Upper lobe of left lung (tissue), 4 donors: Measurements from ENCODE around the gene LRGUK.

ENCODE experiments used
- POLR2A ChIP-seq, 4 donors: fragments of 450-650 bp; IDR thresholded peaks; one replicate each; pipeline ENCODE4 v1.5.1; 2016 to 2017; ENCODE audit warnings: antibody characterized with exemption in 4 of 4, mild to moderate bottlenecking in 2 of 4
- POLR2AphosphoS5 ChIP-seq, 2 donors: sonication (generic); formaldehyde crosslinking; IDR thresholded peaks; one replicate each; pipeline ENCODE4 v1.5.1; 2017; ENCODE audit warnings: antibody characterized with exemption in 2 of 2

DNA sequence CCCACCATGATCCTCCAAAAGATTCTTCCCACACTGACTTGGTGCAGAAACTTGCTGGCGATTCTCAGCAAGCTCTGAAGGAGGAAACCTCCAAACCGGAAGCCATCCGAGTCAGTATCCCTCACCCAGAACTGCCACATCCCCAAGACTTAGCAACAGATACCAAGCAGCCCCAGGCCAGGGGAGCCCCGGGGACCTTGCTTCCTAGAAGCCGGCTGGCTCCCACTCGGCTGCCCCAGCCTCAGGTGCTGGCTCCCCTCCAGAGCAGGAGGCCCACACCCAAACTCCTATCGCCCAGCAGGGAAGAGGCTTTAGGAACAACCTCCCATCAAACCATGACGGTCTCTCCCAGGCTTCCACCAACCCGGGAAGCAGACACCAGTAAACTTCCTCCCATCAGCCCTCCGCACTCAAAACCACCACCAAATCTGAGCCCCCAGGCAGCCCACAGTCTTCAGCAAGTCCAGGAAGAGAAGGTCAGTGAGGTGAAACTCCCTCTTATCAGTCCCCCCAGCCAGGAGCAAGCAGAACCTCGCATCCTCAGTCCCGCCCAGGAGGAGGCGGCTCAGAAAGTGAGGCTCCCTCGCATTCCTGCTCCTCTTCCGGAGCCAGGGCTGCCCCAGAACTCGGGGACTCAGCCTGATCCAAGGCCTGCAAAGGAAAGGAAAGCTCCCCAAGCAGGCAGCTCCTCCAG is 82.3 kb downstream of the LRGUK start:
- TF ChIP-seq POLR2AphosphoS5 (IDR thresholded peaks at IDR 0.05): no peak
- no peak for TF ChIP-seq POLR2A (IDR thresholded peaks at IDR 0.05)
